Nephron (organoid): Measurements from ENCODE around the gene SCPEP1.

Experiments
- H3K27ac Mint-ChIP-seq, 3 experiments: 2 replicates each; pipeline ENCODE4 v1.8.0; 2020; ENCODE audit warnings: mixed read lengths in 3 of 3, mild to moderate bottlenecking in 2 of 3, moderate library complexity in 1 of 3
- H3K27me3 Mint-ChIP-seq: 2 replicates; pipeline ENCODE4 v1.8.0; 2021; ENCODE audit warnings: low read depth, mild to moderate bottlenecking, moderate library complexity, mixed read lengths
- H3K36me3 Mint-ChIP-seq: 2 replicates; pipeline ENCODE4 v1.8.0; 2020; ENCODE audit warnings: low read depth, mixed read lengths
- H3K4me1 Mint-ChIP-seq: 2 replicates; pipeline ENCODE4 v1.8.0; 2020; ENCODE audit warnings: mixed read lengths
- H3K4me3 Mint-ChIP-seq, 3 experiments: 2 replicates each; pipeline ENCODE4 v1.8.0; 2020; ENCODE audit warnings: mild to moderate bottlenecking in 3 of 3, mixed read lengths in 3 of 3, moderate library complexity in 2 of 3
- H3K9me3 Mint-ChIP-seq: 2 replicates; pipeline ENCODE4 v1.8.0; 2020; ENCODE audit warnings: mixed read lengths
- CTCF ChIP-seq, 3 experiments: fragments of 200-600 bp; sonication (generic); IDR thresholded peaks; one replicate each; pipeline ENCODE4 v1.5.0; 2021; ENCODE audit warnings: antibody characterized with exemption in 3 of 3; ENCODE audit not compliant: unreplicated experiment in 3 of 3

SCPEP1 gene

GRCh38 chr17:56977673-56978395, at the start of gene SCPEP1:
TSS of gene SCPEP1 (plus strand) at chr17:56978131. CDS start at chr17:56978160, 29 bp downstream.
- no peaks in the 10 kb centered on the region for H3K9me3 Mint-ChIP-seq
- H3K4me3 Mint-ChIP-seq, result peak within 1 kb of the TSS; percentile 80 to 90 (median 86)
- peaks cover 4% of the 10 kb centered on the region for H3K36me3 Mint-ChIP-seq
- H3K27me3 Mint-ChIP-seq, result peaks cover 9% of the 10 kb centered on the region
- peak within 1 kb of the TSS in 2 of 3 experiments; percentile 44 to 72 for H3K27ac Mint-ChIP-seq
- peaks cover 32% of the 10 kb centered on the region for H3K4me1 Mint-ChIP-seq
- no peak for TF ChIP-seq CTCF (IDR thresholded peaks at IDR 0.05; ENCODE audit: unreplicated experiment in 3 of 3)

GRCh38 chr17:56928586-56928985, 49.3 kb upstream of the SCPEP1 start:
- Mint-ChIP-seq H3K27me3 (no peaks in the 10 kb centered on the region), H3K4me1 (peaks cover 4% of the 10 kb centered on the region), H3K36me3 (peaks cover 22% of the 10 kb centered on the region), H3K27ac (no peak overlapping the region), H3K4me3 (no peak overlapping the region), H3K9me3 (peaks cover 40% of the 10 kb centered on the region)
- TF ChIP-seq CTCF (IDR thresholded peaks at IDR 0.05; ENCODE audit: unreplicated experiment in 3 of 3), result no peak

GRCh38 chr17:56929362-56929969, 48.5 kb upstream of the SCPEP1 start:
- H3K9me3 Mint-ChIP-seq, result peaks cover 43% of the 10 kb centered on the region
- H3K27me3 Mint-ChIP-seq, result no peaks in the 10 kb centered on the region
- TF ChIP-seq CTCF (IDR thresholded peaks at IDR 0.05; ENCODE audit: unreplicated experiment in 3 of 3), result no peak
- H3K36me3 Mint-ChIP-seq, result peaks cover 30% of the 10 kb centered on the region
- H3K27ac Mint-ChIP-seq, result no peak overlapping the region
- H3K4me1 Mint-ChIP-seq, result peaks cover 4% of the 10 kb centered on the region
- H3K4me3 Mint-ChIP-seq, result no peak overlapping the region

- Mint-ChIP-seq H3K4me1 (peaks cover 4% of the 10 kb centered on the region), H3K27ac (no peak overlapping the region), H3K9me3 (peaks cover 38% of the 10 kb centered on the region), H3K36me3 (peaks cover 41% of the 10 kb centered on the region), H3K27me3 (no peaks in the 10 kb centered on the region), H3K4me3 (no peak overlapping the region)
- TF ChIP-seq CTCF (IDR thresholded peaks at IDR 0.05; ENCODE audit: unreplicated experiment in 3 of 3), result no peak
Measured at GRCh38 chr17:56930739-56931337, 47.1 kb upstream of the SCPEP1 start.

GRCh38 chr17:56933151-56933745, 44.7 kb upstream of the SCPEP1 start:
- peaks cover 4% of the 10 kb centered on the region for H3K4me1 Mint-ChIP-seq
- H3K36me3 Mint-ChIP-seq, result peaks cover 59% of the 10 kb centered on the region
- no peak overlapping the region for H3K27ac Mint-ChIP-seq
- TF ChIP-seq CTCF (IDR thresholded peaks at IDR 0.05; ENCODE audit: unreplicated experiment in 3 of 3), result no peak
- no peaks in the 10 kb centered on the region for H3K27me3 Mint-ChIP-seq
- peaks cover 30% of the 10 kb centered on the region for H3K9me3 Mint-ChIP-seq
- H3K4me3 Mint-ChIP-seq, result no peak overlapping the region
